Right renal pelvis (tissue), 4 donors: ENCODE data around the gene HELT. TPM values are rescaled to one million over a fixed set of nuclear protein-coding genes. Genes with fewer than 3 reads are reported as not detected.
"Not testable (repeated sequence)": the region's sequence is repeated elsewhere in the genome, so short reads cannot be mapped to it uniquely, and the experiment has no call there.

ENCODE experiments used
- DNase-seq, 4 donors: peaks; one replicate each; pipeline ENCODE4 v3.0.0-alpha.2; 2013; ENCODE audit warnings: low read depth in 4 of 4, low spot score in 3 of 4, missing footprints in 1 of 4
- polyA plus RNA-seq, 4 donors: library from polyadenylated mRNA; unstranded; fragments of 120-200 nt; gene quantifications; one replicate each; pipeline ENCODE4 v1.2.1, GENCODE V29; 2013; ENCODE audit not compliant: insufficient read length in 4 of 4

Gene HELT
- polyA plus RNA-seq, 4 donors, result not detected

GRCh38 chr4:185033950-185034349 lies 15.7 kb downstream of the HELT start:
- DNase-seq, result no peak

DNA sequence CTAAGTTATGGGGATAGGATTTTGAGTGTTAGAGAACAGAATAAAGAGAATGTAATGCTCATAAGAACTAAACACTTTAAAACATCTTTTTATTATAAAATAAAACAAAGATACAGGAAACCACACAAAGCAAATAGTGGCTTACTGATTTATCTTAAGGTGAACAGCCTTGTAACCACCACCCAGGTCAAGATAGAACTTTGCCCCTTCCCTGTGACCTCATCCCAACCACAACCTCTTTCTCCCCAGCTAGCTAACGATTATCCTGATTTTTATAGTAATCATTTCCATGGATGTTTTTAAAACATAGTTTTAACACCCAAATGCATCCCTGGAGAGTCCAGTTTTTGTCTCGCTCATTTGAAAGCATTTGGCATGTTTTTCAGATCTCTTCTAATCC lies 17.0 kb downstream of the HELT start:
- DNase-seq, result no peak

DNA sequence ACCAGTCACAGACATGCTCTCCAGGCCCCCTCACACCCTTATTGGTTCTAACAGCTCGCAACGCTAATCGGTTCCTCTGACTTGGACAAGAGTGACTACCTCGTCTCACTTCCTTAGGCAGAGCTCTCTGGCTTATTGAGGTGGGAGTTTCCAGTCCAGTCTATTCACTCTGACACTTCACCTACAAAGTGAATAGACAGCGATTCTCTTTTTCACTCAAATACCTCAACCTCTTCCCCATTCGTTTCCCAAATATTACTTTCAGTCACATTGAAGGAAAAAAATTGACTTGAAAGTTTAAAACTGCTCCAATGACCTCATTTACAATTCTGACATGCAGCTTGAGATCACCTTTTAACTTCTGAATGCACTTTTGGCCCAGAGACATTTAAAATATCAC lies 17.7 kb downstream of the HELT start:
- DNase-seq, result no peak

- no peak for DNase-seq
Observed at GRCh38 chr4:185036842-185037241, 18.6 kb downstream of the HELT start.

DNA sequence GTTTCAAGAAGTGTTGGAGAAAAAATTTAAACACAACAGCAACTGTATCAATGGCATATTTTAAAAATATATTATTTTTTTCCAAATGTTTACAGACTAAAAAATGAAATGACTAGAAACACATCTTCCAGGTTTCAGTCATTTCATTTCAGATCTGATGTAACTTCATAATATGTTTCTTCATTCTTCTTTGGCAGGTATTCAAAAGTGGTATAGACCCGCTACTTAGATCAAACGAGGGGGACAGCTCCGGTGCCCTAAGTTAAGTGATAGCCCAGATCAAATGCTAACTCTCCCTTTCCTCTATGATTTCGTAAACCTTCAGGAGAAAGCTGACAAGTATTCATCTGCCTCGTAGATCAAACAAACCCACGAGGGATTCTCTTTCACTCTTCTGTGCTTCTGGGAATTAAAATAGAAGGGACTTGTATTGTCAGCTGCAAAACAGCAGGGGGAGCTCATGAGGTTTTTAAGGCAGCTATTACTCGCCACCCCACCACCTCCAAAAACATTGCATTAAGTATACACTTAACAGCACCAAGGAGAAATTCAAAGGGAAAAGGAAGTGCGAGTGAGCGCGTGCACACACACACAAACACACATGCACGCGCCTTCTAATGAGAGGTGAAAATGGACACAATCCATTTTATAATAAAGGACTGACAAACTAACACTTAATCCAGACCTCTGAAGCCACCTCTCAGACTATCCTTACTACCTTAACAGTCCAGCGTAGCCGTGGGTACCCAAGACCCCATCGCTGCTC lies 21.4 kb downstream of the HELT start:
- no peak for DNase-seq

DNA sequence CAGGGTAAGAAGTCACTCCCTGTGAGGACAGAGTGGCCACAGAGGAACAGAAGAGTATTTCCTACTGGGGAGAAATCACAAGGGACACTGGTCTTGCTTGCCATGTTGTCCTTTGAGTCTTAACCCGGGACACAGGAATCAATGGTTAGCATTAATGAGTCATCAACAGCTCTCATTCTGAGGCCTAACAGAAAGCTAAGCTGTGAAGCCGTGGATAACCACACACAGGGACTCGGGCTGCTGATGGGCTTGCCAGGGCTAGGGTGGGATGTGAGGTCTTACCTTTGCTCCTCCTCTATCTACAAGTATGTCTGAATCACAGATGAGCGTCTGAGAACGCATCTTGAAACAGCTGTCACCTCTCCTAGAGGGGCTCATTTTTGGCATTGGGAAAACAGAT lies 22.2 kb downstream of the HELT start:
- DNase-seq, result no peak

- DNase-seq, result not testable (repeated sequence)
Observed at GRCh38 chr4:185050286-185050685, 32.0 kb downstream of the HELT start.

DNA sequence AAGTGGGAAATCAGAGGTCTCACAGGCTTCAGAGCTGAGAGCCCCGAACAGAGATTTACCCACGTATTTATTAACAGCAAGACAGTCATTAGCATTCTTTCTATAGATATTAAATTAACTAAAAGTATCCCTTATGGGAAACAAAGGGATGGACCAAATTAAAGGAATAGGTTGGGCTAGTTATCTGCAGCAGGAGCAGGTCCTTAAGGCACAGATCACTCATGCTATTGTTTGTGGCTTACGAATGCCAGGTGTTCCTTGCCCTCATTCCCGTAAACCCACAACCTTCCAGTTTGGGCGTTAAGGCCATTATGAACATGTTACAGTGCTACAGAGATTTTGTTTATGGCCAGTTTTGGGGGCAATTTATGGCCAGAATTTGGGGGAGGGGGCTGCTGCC lies 33.0 kb downstream of the HELT start:
- DNase-seq, result not testable (repeated sequence)

DNA sequence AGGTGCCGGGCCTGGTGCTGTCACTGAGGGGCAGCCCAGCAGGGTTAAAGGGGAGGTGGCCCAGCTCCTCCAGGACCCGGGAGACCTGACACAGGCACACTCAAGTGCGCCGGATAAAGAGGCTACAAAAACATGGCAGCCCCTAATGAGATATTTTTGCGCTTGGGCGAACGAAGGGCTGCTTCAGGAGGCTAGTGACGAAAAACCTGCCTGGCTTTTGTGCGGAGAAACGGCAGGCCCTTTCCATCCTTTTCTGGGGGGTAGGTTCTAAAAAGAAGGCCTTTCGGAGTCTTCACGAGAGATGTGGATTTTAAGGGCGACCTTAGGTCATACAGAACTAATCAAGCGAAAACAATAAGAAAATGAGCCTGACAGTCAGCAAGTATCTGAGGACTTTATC lies 35.5 kb downstream of the HELT start:
- DNase-seq, result no peak

DNA sequence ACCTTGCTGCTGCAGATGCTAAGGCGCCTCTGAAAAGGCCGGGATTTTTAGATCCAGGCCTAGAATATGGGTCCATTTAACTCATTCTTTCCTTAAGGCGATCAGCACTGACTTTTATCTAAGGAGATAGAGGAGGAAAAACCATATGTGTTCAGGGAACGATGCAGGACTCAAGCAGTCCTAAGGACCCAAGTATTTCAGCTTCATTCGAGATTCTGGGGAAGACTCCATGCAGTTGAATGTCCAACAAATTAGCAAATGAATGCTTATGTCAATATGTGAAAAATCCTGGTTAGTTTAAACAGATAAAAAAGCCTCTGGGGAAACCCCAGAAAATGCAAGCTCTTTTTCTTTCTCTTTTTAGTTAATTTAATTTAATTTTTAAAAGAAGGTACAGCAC lies 36.0 kb downstream of the HELT start:
- no peak for DNase-seq

DNA sequence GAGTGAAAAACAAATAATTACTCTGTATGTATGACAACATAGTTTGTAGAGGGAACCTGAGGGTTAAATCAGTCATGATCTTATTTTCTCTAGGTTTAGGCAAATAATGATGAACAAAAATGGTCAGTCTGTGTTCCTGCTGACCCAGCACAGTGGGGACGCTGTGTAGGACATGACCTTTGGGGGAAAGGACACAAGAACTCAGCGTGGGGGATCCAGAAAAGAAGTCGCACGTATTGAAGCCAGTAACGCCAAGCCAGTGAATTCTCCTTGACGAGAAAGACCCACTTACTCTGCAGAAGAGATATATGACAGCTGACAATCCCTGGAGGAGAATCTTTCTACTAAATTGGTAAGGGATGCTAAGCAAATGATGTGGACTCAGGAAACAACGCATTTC lies 36.6 kb downstream of the HELT start:
- DNase-seq, result no peak

DNA sequence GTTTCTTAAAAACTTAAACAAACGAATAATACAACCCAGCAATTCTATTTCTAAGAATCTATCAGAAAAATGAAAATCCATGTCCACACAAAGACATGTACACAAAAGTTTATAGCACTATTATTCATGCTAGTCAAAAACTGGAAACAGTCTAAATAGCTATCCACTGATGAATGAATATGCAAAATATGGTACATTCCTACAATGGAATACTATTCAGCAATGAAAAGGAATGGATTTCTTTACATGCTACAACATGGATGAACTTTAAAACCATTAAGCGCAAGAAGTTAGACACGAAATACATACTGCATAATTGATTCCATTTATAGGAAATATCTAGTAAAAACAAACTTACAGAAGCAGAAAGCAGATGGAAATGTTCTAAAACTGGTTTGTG lies 43.3 kb downstream of the HELT start:
- no peak for DNase-seq

DNA sequence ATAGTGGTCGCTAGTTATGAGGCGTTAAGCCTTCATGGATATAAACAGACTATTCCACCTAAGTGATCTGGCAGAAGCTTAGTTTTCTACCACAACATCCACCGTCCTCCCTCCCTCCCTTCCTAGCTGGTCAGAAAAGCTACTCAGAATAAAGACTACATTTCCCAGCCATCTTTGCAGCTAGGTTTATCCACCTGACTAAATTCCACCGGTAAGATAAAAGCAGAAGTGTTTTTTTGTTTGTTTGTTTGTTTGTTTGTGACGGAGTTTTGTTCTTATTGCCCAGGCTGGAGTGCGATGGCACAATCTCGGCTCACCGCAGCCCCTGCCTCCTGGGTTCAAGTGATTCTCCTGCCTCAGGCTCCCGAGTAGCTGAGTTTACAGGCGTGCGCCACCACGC lies 44.3 kb downstream of the HELT start:
- DNase-seq, result no peak

DNA sequence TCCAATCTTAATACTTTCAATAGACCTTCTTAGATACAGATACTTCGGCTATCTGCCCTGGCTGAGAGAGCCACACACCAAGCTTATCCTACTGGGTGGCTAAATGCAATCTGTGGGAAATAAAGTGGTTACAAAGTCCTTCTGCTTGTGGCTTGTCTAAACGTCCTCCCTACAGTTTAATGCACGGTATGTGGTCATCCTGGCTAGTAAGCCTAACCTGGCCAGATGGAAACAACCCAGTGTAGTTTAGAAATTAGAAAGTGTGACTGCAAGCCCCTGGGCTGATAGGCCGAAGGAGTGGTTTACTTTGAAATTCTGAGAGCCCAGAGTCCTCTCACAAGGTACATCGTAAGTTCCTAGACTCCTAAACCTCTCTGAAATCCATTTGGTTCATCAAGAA lies 47.9 kb downstream of the HELT start:
- no peak for DNase-seq

DNA sequence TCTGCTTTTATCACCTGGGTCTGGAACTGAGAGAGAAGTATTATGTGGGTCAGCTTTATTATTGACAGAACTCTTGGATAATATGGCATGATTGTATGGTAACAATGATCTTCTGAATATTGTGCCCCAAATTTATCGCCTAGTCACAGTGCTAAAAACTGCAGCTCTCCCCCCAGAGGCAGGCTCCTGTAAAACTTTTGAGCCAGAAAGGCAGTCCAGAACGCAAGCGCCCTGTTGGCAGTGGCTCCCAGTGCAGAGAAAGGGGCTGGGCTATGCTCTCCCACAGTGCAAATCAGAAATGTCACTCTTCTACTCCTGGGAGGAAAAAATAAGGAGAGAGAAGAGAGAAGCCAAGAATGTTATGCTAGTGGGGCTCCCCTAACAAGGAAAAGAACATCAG lies 50.5 kb downstream of the HELT start:
- no peak for DNase-seq

Other genes with a start within 250 kb of the HELT start
- 10 to 100 TPM; 48.6 to 75.1 (median 61.5) TPM for gene ACSL1, start 192.5 kb upstream of the HELT start, polyA plus RNA-seq
- gene SLC25A4, start 124.8 kb downstream of the HELT start, polyA plus RNA-seq, result 10 to 100 TPM; 48.0 to 49.9 (median 48.9) TPM
- 10 to 100 TPM; 42.9 to 62.8 (median 55.1) TPM for gene CFAP97, start 185.5 kb downstream of the HELT start, polyA plus RNA-seq
- 10 to 100 TPM; 24.3 to 27.9 (median 25.1) TPM for gene SNX25, start 191.1 kb downstream of the HELT start, polyA plus RNA-seq